Measurements from ENCODE around the gene THBS1. TPM values are rescaled to one million over a fixed set of nuclear protein-coding genes. Genes with fewer than 3 reads are reported as not detected.

THBS1 gene
- total RNA-seq, 1 experiment from 2014 or later: not detected

- Histone ChIP-seq H3K36me3 (ENCODE audit: insufficient read depth, low read length) (no peaks in the 10 kb centered on the region), H2AFZ (ENCODE audit: low read length) (no peak overlapping the region), H4K20me1 (ENCODE audit: insufficient read depth, low read depth, low read length) (no peaks in the 10 kb centered on the region), H3K4me1 (ENCODE audit: low read length) (no peaks in the 10 kb centered on the region), H3K9ac (ENCODE audit: low read length) (no peak overlapping the region), H3K4me2 (ENCODE audit: low read depth, low read length, poor library complexity, severe bottlenecking) (no peak overlapping the region), H3K27ac (ENCODE audit: low read length) (no peak overlapping the region), H3K79me2 (ENCODE audit: low read length) (no peaks in the 10 kb centered on the region), H3K27me3 (ENCODE audit: low read length) (no peaks in the 10 kb centered on the region), H3K9me2 (replicated peaks; ENCODE audit: insufficient read depth, low read length) (no peaks in the 10 kb centered on the region), H3K4me3 (ENCODE audit: low read length) (no peak overlapping the region), H3K9me3 (ENCODE audit: low read length) (no peaks in the 10 kb centered on the region)
- no peak for DNase-seq
Observed at GRCh38 chr15:39644136-39644535, 63.3 kb downstream of the THBS1 start.

- Histone ChIP-seq H3K27ac (ENCODE audit: low read length) (no peak overlapping the region), H3K4me1 (ENCODE audit: low read length) (no peaks in the 10 kb centered on the region), H3K4me3 (ENCODE audit: low read length) (no peak overlapping the region), H3K9ac (ENCODE audit: low read length) (no peak overlapping the region), H2AFZ (ENCODE audit: low read length) (no peak overlapping the region), H3K79me2 (ENCODE audit: low read length) (no peaks in the 10 kb centered on the region), H3K9me2 (replicated peaks; ENCODE audit: insufficient read depth, low read length) (no peaks in the 10 kb centered on the region), H3K9me3 (ENCODE audit: low read length) (no peaks in the 10 kb centered on the region), H4K20me1 (ENCODE audit: insufficient read depth, low read depth, low read length) (no peaks in the 10 kb centered on the region), H3K4me2 (ENCODE audit: low read depth, low read length, poor library complexity, severe bottlenecking) (no peak overlapping the region), H3K36me3 (ENCODE audit: insufficient read depth, low read length) (no peaks in the 10 kb centered on the region), H3K27me3 (ENCODE audit: low read length) (no peaks in the 10 kb centered on the region)
- no peak for DNase-seq
Observed at GRCh38 chr15:39645138-39645975, 64.5 kb downstream of the THBS1 start.

- H3K9me2 ChIP-seq (replicated peaks; ENCODE audit: insufficient read depth, low read length): no peaks in the 10 kb centered on the region
- H3K27ac ChIP-seq (ENCODE audit: low read length): no peak overlapping the region
- no peak overlapping the region for H3K4me3 ChIP-seq (ENCODE audit: low read length)
- H3K36me3 ChIP-seq (ENCODE audit: insufficient read depth, low read length): no peaks in the 10 kb centered on the region
- no peak overlapping the region for H2AFZ ChIP-seq (ENCODE audit: low read length)
- H3K27me3 ChIP-seq (ENCODE audit: low read length): no peaks in the 10 kb centered on the region
- H3K9me3 ChIP-seq (ENCODE audit: low read length): no peaks in the 10 kb centered on the region
- DNase-seq: no peak
- no peak overlapping the region for H3K4me2 ChIP-seq (ENCODE audit: low read depth, low read length, poor library complexity, severe bottlenecking)
- no peak overlapping the region for H3K9ac ChIP-seq (ENCODE audit: low read length)
- H3K4me1 ChIP-seq (ENCODE audit: low read length): no peaks in the 10 kb centered on the region
- no peaks in the 10 kb centered on the region for H4K20me1 ChIP-seq (ENCODE audit: insufficient read depth, low read depth, low read length)
- no peaks in the 10 kb centered on the region for H3K79me2 ChIP-seq (ENCODE audit: low read length)
Observed at GRCh38 chr15:39645976-39646257, 65.0 kb downstream of the THBS1 start.

GRCh38 chr15:39646425-39646824 lies 65.5 kb downstream of the THBS1 start:
- H3K4me1 ChIP-seq (ENCODE audit: low read length): no peaks in the 10 kb centered on the region
- H3K9ac ChIP-seq (ENCODE audit: low read length): no peak overlapping the region
- no peak overlapping the region for H3K4me2 ChIP-seq (ENCODE audit: low read depth, low read length, poor library complexity, severe bottlenecking)
- no peak overlapping the region for H2AFZ ChIP-seq (ENCODE audit: low read length)
- H3K4me3 ChIP-seq (ENCODE audit: low read length): no peak overlapping the region
- no peaks in the 10 kb centered on the region for H4K20me1 ChIP-seq (ENCODE audit: insufficient read depth, low read depth, low read length)
- H3K79me2 ChIP-seq (ENCODE audit: low read length): no peaks in the 10 kb centered on the region
- DNase-seq: no peak
- H3K9me2 ChIP-seq (replicated peaks; ENCODE audit: insufficient read depth, low read length): no peaks in the 10 kb centered on the region
- no peaks in the 10 kb centered on the region for H3K9me3 ChIP-seq (ENCODE audit: low read length)
- H3K27ac ChIP-seq (ENCODE audit: low read length): no peak overlapping the region
- H3K27me3 ChIP-seq (ENCODE audit: low read length): no peaks in the 10 kb centered on the region
- no peaks in the 10 kb centered on the region for H3K36me3 ChIP-seq (ENCODE audit: insufficient read depth, low read length)

Other genes starting within 250 kb of the THBS1 start
- 0.07 and 0.79 TPM in 2 replicates for gene FSIP1, start 201.8 kb downstream of the THBS1 start, total RNA-seq (2014; rRNA removed; shearing (Covaris generic); ENCODE audit: low replicate concordance)

Measured in Karpas-422 (cell line).